WTC11 (cell line): ENCODE results near the gene MDFIC. TPM values are rescaled to one million over a fixed set of nuclear protein-coding genes. Genes with fewer than 3 reads are reported as not detected.

Experiments
- ATAC-seq: fragments of 200-7000 bp; cut with Tn5 transposase; 2 replicates; pipeline ENCODE4 v1.10.0; 2021; ENCODE audit warnings: mild to moderate bottlenecking, moderate library complexity
- CTCF ChIA-PET: fragments of 300-600 bp; sonication (Branson Sonifier 250); formaldehyde crosslinking; loops from one replicate; lab custom pipeline; 2021; ENCODE audit warnings: antibody characterized with exemption; lab: Charles Lee
- POLR2A ChIA-PET: fragments of 350-600 bp; sonication (Branson Sonifier 250); formaldehyde crosslinking; loops from one replicate; lab custom pipeline; 2021; ENCODE audit warnings: antibody characterized with exemption; lab: Charles Lee
- DNase-seq: peaks from one replicate; pipeline ENCODE4 v3.0.0; 2021; ENCODE audit warnings: low spot score
- H3K27ac Mint-ChIP-seq: 2 replicates; pipeline ENCODE4 v1.8.0; 2021; ENCODE audit warnings: mixed read lengths
- H3K27me3 Mint-ChIP-seq: 2 replicates; pipeline ENCODE4 v1.8.0; 2021; ENCODE audit warnings: low read depth, mild to moderate bottlenecking, moderate library complexity, mixed read lengths
- H3K36me3 Mint-ChIP-seq: 2 replicates; pipeline ENCODE4 v1.8.0; 2021; ENCODE audit warnings: mixed read lengths
- H3K4me1 Mint-ChIP-seq: 2 replicates; pipeline ENCODE4 v1.8.0; 2022; ENCODE audit warnings: mixed read lengths
- H3K4me3 Mint-ChIP-seq: 2 replicates; pipeline ENCODE4 v1.8.0; 2021; ENCODE audit warnings: mild to moderate bottlenecking, moderate library complexity, mixed read lengths
- H3K9me3 Mint-ChIP-seq: 2 replicates; pipeline ENCODE4 v1.8.0; 2021; ENCODE audit warnings: mixed read lengths
- CREM ChIP-seq: sonication (generic); formaldehyde crosslinking; IDR thresholded peaks from 2 replicates; pipeline ENCODE4 v1.8.1; 2022; ENCODE audit warnings: mild to moderate bottlenecking, missing genetic modification reagents, moderate library complexity
- ELF4 ChIP-seq: sonication (generic); formaldehyde crosslinking; IDR thresholded peaks from 2 replicates; pipeline ENCODE4 v1.8.1; 2022; ENCODE audit warnings: low read depth, mild to moderate bottlenecking, moderate library complexity, missing genetic modification reagents
- IRF2 ChIP-seq: sonication (generic); formaldehyde crosslinking; IDR thresholded peaks from 2 replicates; pipeline ENCODE4 v1.8.0; 2022; ENCODE audit warnings: low read depth, missing genetic modification reagents, borderline replicate concordance
- KAT7 ChIP-seq: sonication (generic); formaldehyde crosslinking; IDR thresholded peaks from 2 replicates; pipeline ENCODE4 v1.8.1; 2023; ENCODE audit warnings: missing genetic modification reagents, mild to moderate bottlenecking, borderline replicate concordance
- NFATC4 ChIP-seq: fragments of 250-450 bp; sonication (Bioruptor Pico); IDR thresholded peaks from 2 replicates; pipeline ENCODE4 v1.9.0; 2021; ENCODE audit warnings: mild to moderate bottlenecking
- NFYB ChIP-seq: sonication (generic); formaldehyde crosslinking; conservative IDR thresholded peaks from 2 replicates; pipeline ENCODE4 v1.8.0; 2022; ENCODE audit warnings: low read depth, missing genetic modification reagents
- RORB ChIP-seq: fragments of 250-450 bp; sonication (Bioruptor Pico); IDR thresholded peaks from 2 replicates; pipeline ENCODE4 v1.9.0; 2021; ENCODE audit warnings: mild to moderate bottlenecking
- TP53 ChIP-seq: sonication (generic); formaldehyde crosslinking; IDR thresholded peaks from 2 replicates; pipeline ENCODE4 v1.8.1; 2023; ENCODE audit warnings: mild to moderate bottlenecking, missing genetic modification reagents
- ZBTB21 ChIP-seq: sonication (generic); formaldehyde crosslinking; IDR thresholded peaks from 2 replicates; pipeline ENCODE4 v1.8.1; 2023; ENCODE audit warnings: mild to moderate bottlenecking, missing genetic modification reagents, borderline replicate concordance
- ZNF232 ChIP-seq: sonication (generic); formaldehyde crosslinking; IDR thresholded peaks from 2 replicates; pipeline ENCODE4 v1.8.0; 2022; ENCODE audit warnings: mild to moderate bottlenecking, missing genetic modification reagents
- ZNF416 ChIP-seq: fragments of 250-450 bp; sonication (Bioruptor Pico); IDR thresholded peaks from 2 replicates; pipeline ENCODE4 v1.9.0; 2021; ENCODE audit warnings: mild to moderate bottlenecking, inconsistent platforms
- total RNA-seq: library from RNA; stranded (reverse); gene quantifications from 3 replicates; pipeline ENCODE4 v1.2.3, GENCODE V29; 2021
- TF ChIP-seq, protein P1 (sequence below): sonication (generic); formaldehyde crosslinking; IDR thresholded peaks from 2 replicates; pipeline ENCODE4 v1.8.1; 2022; ENCODE audit warnings: mild to moderate bottlenecking, moderate library complexity, missing genetic modification reagents
- TF ChIP-seq, protein P2 (sequence below): sonication (generic); formaldehyde crosslinking; IDR thresholded peaks from 2 replicates; pipeline ENCODE4 v1.8.0; 2022; ENCODE audit warnings: mild to moderate bottlenecking, missing genetic modification reagents
- TF ChIP-seq, protein P3 (sequence below): sonication (generic); formaldehyde crosslinking; IDR thresholded peaks from 2 replicates; pipeline ENCODE4 v1.8.0; 2023; ENCODE audit warnings: missing genetic modification reagents, mild to moderate bottlenecking, borderline replicate concordance
- TF ChIP-seq, protein P4 (sequence below): sonication (generic); formaldehyde crosslinking; IDR thresholded peaks from 2 replicates; pipeline ENCODE4 v1.8.0; 2022; ENCODE audit warnings: mild to moderate bottlenecking, missing genetic modification reagents
- TF ChIP-seq, protein P5 (sequence below): fragments of 200-600 bp; IDR thresholded peaks from 2 replicates; pipeline ENCODE4 v1.8.0; 2022; ENCODE audit warnings: antibody characterized with exemption
- TF ChIP-seq, protein P6 (sequence below): sonication (generic); formaldehyde crosslinking; IDR thresholded peaks from 2 replicates; pipeline ENCODE4 v1.8.0; 2022; ENCODE audit warnings: mild to moderate bottlenecking, missing genetic modification reagents
- TF ChIP-seq, protein P7 (sequence below): fragments of 250-450 bp; sonication (Bioruptor Pico); IDR thresholded peaks from 2 replicates; pipeline ENCODE4 v2.1.2; 2022; ENCODE audit warnings: mild to moderate bottlenecking, moderate library complexity
- TF ChIP-seq, protein P8 (sequence below): fragments of 250-450 bp; sonication (Bioruptor Pico); conservative IDR thresholded peaks from 2 replicates; pipeline ENCODE4 v1.9.0; 2021; ENCODE audit warnings: mild to moderate bottlenecking

The MDFIC gene
- total RNA-seq, 1 experiment from 2014 or later, result 8.4 TPM

DNA sequence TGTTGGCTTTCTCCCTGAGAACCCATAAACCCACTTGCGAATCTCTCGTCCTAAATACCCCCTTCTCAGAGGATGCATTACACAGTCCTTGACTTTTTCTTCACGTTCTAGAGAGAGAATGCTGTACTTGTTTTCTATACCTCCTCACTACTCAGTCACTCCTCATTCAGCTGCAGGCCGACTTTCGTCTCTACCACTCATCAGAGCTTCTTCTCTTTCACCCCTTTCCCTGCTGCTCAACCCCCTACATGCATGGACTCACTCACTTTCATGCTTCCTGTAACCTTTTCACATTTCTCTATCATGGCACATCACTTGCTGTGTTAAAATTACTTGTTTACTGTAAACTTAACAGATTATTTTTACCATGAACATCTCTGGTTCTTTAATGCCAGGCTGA, 19.8 kb downstream of the MDFIC start (continued):
- TF ChIP-seq RORB (CRISPR knock-in tag), result no peak

DNA sequence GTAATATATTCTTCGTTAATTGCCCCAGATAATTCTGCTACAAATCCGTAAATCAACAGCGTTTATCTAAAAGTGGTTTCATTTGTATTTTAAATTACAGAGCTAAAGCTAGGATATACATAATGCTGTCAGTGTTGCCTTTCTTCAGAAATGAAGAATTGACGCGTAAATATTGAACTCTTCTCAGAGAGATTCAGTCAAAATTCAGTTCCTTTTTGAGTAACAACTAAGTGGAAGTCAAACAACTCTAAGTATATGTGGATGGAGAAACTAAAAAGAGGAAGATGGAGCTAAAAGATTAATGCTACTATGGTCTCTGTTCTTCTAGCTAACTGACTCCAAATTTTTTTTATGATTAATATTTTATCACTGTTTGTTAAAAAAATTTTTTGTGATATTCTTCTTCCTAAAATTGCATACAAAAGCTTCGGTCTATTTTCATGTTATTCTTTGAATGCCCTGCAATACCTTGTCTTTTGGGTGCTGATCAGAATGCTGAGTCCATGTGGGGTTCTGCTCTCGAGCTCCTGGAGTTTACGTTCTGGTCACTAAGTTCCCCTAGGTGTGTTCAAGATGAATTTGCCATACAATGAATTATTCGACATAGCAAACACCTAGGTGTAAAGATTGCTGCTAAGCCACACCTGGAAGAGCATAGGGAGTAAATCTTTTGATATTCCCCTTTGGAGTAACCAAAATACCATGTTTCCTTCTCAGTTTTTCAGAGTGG, 20.7 kb downstream of the MDFIC start:
- peaks cover 33% of the 10 kb centered on the region for H3K4me1 Mint-ChIP-seq
- ATAC-seq, result no peak
- DNase-seq, result no peak
- H3K4me3 Mint-ChIP-seq, result no peak overlapping the region
- no peaks in the 10 kb centered on the region for H3K27me3 Mint-ChIP-seq
- TF ChIP-seq NFATC4 (CRISPR knock-in tag), result no peak
- TF ChIP-seq RORB (CRISPR knock-in tag), result no peak
- TF ChIP-seq, protein P1, sequence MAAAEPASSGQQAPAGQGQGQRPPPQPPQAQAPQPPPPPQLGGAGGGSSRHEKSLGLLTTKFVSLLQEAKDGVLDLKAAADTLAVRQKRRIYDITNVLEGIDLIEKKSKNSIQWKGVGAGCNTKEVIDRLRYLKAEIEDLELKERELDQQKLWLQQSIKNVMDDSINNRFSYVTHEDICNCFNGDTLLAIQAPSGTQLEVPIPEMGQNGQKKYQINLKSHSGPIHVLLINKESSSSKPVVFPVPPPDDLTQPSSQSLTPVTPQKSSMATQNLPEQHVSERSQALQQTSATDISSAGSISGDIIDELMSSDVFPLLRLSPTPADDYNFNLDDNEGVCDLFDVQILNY (CRISPR knock-in tag), result no peak
- TF ChIP-seq ZNF232 (CRISPR knock-in tag), result no peak
- TF ChIP-seq, protein P2, sequence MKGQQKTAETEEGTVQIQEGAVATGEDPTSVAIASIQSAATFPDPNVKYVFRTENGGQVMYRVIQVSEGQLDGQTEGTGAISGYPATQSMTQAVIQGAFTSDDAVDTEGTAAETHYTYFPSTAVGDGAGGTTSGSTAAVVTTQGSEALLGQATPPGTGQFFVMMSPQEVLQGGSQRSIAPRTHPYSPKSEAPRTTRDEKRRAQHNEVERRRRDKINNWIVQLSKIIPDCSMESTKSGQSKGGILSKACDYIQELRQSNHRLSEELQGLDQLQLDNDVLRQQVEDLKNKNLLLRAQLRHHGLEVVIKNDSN, result no peak
- TF ChIP-seq CREM (CRISPR knock-in tag), result no peak
- TF ChIP-seq, protein P3, sequence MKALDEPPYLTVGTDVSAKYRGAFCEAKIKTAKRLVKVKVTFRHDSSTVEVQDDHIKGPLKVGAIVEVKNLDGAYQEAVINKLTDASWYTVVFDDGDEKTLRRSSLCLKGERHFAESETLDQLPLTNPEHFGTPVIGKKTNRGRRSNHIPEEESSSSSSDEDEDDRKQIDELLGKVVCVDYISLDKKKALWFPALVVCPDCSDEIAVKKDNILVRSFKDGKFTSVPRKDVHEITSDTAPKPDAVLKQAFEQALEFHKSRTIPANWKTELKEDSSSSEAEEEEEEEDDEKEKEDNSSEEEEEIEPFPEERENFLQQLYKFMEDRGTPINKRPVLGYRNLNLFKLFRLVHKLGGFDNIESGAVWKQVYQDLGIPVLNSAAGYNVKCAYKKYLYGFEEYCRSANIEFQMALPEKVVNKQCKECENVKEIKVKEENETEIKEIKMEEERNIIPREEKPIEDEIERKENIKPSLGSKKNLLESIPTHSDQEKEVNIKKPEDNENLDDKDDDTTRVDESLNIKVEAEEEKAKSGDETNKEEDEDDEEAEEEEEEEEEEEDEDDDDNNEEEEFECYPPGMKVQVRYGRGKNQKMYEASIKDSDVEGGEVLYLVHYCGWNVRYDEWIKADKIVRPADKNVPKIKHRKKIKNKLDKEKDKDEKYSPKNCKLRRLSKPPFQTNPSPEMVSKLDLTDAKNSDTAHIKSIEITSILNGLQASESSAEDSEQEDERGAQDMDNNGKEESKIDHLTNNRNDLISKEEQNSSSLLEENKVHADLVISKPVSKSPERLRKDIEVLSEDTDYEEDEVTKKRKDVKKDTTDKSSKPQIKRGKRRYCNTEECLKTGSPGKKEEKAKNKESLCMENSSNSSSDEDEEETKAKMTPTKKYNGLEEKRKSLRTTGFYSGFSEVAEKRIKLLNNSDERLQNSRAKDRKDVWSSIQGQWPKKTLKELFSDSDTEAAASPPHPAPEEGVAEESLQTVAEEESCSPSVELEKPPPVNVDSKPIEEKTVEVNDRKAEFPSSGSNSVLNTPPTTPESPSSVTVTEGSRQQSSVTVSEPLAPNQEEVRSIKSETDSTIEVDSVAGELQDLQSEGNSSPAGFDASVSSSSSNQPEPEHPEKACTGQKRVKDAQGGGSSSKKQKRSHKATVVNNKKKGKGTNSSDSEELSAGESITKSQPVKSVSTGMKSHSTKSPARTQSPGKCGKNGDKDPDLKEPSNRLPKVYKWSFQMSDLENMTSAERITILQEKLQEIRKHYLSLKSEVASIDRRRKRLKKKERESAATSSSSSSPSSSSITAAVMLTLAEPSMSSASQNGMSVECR (CRISPR knock-in tag), result no peak
- no peak for TF ChIP-seq ZNF416 (CRISPR knock-in tag)
- no peak for TF ChIP-seq IRF2 (CRISPR knock-in tag)
- no peak for TF ChIP-seq ZBTB21 (CRISPR knock-in tag)
- TF ChIP-seq ELF4 (CRISPR knock-in tag), result no peak
- TF ChIP-seq, protein P4, sequence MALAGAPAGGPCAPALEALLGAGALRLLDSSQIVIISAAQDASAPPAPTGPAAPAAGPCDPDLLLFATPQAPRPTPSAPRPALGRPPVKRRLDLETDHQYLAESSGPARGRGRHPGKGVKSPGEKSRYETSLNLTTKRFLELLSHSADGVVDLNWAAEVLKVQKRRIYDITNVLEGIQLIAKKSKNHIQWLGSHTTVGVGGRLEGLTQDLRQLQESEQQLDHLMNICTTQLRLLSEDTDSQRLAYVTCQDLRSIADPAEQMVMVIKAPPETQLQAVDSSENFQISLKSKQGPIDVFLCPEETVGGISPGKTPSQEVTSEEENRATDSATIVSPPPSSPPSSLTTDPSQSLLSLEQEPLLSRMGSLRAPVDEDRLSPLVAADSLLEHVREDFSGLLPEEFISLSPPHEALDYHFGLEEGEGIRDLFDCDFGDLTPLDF, result no peak
- TF ChIP-seq, protein P5, sequence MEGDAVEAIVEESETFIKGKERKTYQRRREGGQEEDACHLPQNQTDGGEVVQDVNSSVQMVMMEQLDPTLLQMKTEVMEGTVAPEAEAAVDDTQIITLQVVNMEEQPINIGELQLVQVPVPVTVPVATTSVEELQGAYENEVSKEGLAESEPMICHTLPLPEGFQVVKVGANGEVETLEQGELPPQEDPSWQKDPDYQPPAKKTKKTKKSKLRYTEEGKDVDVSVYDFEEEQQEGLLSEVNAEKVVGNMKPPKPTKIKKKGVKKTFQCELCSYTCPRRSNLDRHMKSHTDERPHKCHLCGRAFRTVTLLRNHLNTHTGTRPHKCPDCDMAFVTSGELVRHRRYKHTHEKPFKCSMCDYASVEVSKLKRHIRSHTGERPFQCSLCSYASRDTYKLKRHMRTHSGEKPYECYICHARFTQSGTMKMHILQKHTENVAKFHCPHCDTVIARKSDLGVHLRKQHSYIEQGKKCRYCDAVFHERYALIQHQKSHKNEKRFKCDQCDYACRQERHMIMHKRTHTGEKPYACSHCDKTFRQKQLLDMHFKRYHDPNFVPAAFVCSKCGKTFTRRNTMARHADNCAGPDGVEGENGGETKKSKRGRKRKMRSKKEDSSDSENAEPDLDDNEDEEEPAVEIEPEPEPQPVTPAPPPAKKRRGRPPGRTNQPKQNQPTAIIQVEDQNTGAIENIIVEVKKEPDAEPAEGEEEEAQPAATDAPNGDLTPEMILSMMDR, result no peak
- TF ChIP-seq NFYB (CRISPR knock-in tag), result no peak
- TF ChIP-seq, protein P6, sequence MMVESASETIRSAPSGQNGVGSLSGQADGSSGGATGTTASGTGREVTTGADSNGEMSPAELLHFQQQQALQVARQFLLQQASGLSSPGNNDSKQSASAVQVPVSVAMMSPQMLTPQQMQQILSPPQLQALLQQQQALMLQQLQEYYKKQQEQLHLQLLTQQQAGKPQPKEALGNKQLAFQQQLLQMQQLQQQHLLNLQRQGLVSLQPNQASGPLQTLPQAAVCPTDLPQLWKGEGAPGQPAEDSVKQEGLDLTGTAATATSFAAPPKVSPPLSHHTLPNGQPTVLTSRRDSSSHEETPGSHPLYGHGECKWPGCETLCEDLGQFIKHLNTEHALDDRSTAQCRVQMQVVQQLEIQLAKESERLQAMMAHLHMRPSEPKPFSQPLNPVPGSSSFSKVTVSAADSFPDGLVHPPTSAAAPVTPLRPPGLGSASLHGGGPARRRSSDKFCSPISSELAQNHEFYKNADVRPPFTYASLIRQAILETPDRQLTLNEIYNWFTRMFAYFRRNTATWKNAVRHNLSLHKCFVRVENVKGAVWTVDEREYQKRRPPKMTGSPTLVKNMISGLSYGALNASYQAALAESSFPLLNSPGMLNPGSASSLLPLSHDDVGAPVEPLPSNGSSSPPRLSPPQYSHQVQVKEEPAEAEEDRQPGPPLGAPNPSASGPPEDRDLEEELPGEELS (CRISPR knock-in tag), result no peak
- TF ChIP-seq, protein P7, sequence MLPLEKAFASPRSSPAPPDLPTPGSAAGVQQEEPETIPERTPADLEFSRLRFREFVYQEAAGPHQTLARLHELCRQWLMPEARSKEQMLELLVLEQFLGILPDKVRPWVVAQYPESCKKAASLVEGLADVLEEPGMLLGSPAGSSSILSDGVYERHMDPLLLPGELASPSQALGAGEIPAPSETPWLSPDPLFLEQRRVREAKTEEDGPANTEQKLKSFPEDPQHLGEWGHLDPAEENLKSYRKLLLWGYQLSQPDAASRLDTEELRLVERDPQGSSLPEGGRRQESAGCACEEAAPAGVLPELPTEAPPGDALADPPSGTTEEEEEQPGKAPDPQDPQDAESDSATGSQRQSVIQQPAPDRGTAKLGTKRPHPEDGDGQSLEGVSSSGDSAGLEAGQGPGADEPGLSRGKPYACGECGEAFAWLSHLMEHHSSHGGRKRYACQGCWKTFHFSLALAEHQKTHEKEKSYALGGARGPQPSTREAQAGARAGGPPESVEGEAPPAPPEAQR (CRISPR knock-in tag), result no peak
- TF ChIP-seq KAT7, result no peak
- TF ChIP-seq TP53 (CRISPR knock-in tag), result no peak
- TF ChIP-seq, protein P8, sequence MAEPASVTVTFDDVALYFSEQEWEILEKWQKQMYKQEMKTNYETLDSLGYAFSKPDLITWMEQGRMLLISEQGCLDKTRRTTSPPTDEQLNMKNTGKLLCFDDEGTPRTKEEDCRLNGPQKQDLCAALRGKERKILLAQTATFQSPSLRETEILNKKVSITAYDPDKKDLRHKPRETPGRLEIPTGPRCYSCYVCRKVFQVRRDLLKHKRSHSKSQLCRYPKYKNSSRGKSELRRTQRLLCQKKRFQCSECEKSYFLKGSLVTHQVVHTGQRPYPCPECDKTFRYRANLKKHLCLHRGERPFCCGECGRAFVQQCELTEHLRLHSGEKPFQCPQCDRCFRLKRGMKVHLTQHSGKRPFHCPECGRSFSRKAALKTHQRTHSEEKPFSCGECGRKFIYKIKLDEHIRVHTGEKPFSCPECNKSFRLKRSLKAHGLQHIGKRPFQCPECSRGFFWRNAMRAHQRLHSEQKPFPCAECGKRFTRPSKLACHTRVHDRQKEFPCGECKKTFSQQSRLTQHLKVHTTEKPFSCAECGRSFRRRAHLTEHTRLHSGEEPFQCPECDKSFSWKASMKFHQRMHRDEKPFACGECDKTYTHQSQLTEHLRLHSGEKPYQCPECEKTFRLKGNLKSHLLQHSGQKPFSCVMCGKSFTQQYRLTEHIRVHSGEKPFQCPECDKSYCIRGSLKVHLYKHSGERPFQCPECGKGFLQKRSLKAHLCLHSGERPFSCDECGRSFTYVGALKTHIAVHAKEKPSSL (CRISPR knock-in tag), result no peak
- no peaks in the 10 kb centered on the region for H3K9me3 Mint-ChIP-seq
- H3K36me3 Mint-ChIP-seq, result no peaks in the 10 kb centered on the region
- no peak overlapping the region for H3K27ac Mint-ChIP-seq
- POLR2A ChIA-PET, result no interaction called here
- CTCF ChIA-PET, result no interaction called here
